ENCODE results near the gene KCNC2. TPM values are rescaled to one million over a fixed set of nuclear protein-coding genes. Genes with fewer than 3 reads are reported as not detected.
"Not testable (repeated sequence)": the region's sequence is repeated elsewhere in the genome, so short reads cannot be mapped to it uniquely, and the experiment has no call there.

The KCNC2 gene
- polyA plus RNA-seq, 2 donors, result 0.04 TPM; not detected in 1

- no peak overlapping the region for H3K4me3 ChIP-seq (ENCODE audit: low read depth in 1 of 2, low read length in 2 of 2)
- no peaks in the 10 kb centered on the region for H3K36me3 ChIP-seq (ENCODE audit: control insufficient read depth in 2 of 2, insufficient read depth in 2 of 2, low read length in 1 of 2)
- H3K27ac ChIP-seq (ENCODE audit: low read depth in 2 of 2, low read length in 1 of 2), result no peak overlapping the region
- H3K9me3 ChIP-seq (ENCODE audit: control insufficient read depth in 2 of 2, insufficient read depth in 1 of 2, low read depth in 1 of 2, low read length in 1 of 2), result peaks cover 4 to 23% of the 10 kb centered on the region in 2 donors
- 14 to 15% methylated on average over 75 to 78 of the region's 78 CpGs for WGBS, 2 donors
- peaks cover 3 to 6% of the 10 kb centered on the region in 2 donors for H3K4me1 ChIP-seq (ENCODE audit: control insufficient read depth in 2 of 2, insufficient read depth in 2 of 2, low read length in 1 of 2)
- peaks cover 3 to 16% of the 10 kb centered on the region in 2 donors for H3K27me3 ChIP-seq (ENCODE audit: control insufficient read depth in 1 of 2, insufficient read depth in 2 of 2, low read length in 2 of 2)
Observed at GRCh38 chr12:75207338-75208083, 2.1 kb downstream of the KCNC2 start.

DNA sequence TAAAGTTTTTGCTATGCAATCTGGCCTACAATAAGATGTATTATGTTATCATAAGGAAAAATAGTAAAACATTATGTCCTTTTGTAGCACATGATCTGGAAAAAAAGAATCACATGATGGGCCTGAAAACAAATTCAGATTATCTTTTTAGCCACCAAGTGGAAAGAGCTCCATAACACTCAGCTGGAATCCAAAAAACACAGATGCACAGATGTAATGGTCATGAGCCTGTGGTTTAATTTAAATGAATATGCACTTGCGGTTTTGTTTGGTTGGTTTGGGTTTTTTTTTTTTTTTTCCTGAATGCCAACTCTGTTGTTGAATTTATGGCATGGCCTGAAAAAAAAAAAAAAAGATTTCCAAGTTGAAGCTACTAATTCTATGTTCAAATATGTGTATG lies 4.1 kb downstream of the KCNC2 start:
- 58 to 62% methylated on average over 1 of the region's 1 CpG for WGBS, 2 donors

DNA sequence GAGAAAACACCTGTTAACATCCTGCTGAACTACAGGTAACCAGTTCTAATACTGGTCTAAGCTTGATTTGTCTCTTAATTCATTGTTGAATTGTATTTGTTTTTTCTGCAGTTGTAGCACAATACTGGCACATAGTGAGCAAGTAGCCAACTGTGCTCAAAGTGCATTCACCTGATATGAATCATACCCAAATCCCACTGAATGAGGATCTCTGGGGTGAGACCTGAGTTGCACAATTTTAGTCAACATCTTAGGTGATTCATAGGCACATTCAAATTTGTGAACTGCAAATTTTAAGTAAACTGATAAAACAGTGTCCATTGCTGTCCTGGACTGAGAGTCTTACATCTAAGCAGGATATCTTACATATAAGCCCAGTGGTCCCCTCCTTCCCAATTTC lies 12.8 kb downstream of the KCNC2 start:
- H3K9me3 ChIP-seq (ENCODE audit: control insufficient read depth in 2 of 2, insufficient read depth in 1 of 2, low read depth in 1 of 2, low read length in 1 of 2), result no peaks in the 10 kb centered on the region
- H3K36me3 ChIP-seq (ENCODE audit: control insufficient read depth in 2 of 2, insufficient read depth in 2 of 2, low read length in 1 of 2), result no peaks in the 10 kb centered on the region
- H3K4me1 ChIP-seq (ENCODE audit: control insufficient read depth in 2 of 2, insufficient read depth in 2 of 2, low read length in 1 of 2), result no peaks in the 10 kb centered on the region
- H3K4me3 ChIP-seq (ENCODE audit: low read depth in 1 of 2, low read length in 2 of 2), result no peak overlapping the region
- no peaks in the 10 kb centered on the region for H3K27me3 ChIP-seq (ENCODE audit: control insufficient read depth in 1 of 2, insufficient read depth in 2 of 2, low read length in 2 of 2)
- no peak overlapping the region for H3K27ac ChIP-seq (ENCODE audit: low read depth in 2 of 2, low read length in 1 of 2)

More for the DNA sequence above, 4.1 kb downstream of the KCNC2 start:
- no peak overlapping the region for H3K27ac ChIP-seq (ENCODE audit: low read depth in 2 of 2, low read length in 1 of 2)
- H3K27me3 ChIP-seq (ENCODE audit: control insufficient read depth in 1 of 2, insufficient read depth in 2 of 2, low read length in 2 of 2), result peaks cover 3 to 16% of the 10 kb centered on the region in 2 donors
- peaks cover 4 to 23% of the 10 kb centered on the region in 2 donors for H3K9me3 ChIP-seq (ENCODE audit: control insufficient read depth in 2 of 2, insufficient read depth in 1 of 2, low read depth in 1 of 2, low read length in 1 of 2)
- peaks cover 3 to 6% of the 10 kb centered on the region in 2 donors for H3K4me1 ChIP-seq (ENCODE audit: control insufficient read depth in 2 of 2, insufficient read depth in 2 of 2, low read length in 1 of 2)
- no peaks in the 10 kb centered on the region for H3K36me3 ChIP-seq (ENCODE audit: control insufficient read depth in 2 of 2, insufficient read depth in 2 of 2, low read length in 1 of 2)
- no peak overlapping the region for H3K4me3 ChIP-seq (ENCODE audit: low read depth in 1 of 2, low read length in 2 of 2)

GRCh38 chr12:75196408-75196807 lies 13.2 kb downstream of the KCNC2 start:
- Histone ChIP-seq H3K9me3 (ENCODE audit: control insufficient read depth in 2 of 2, insufficient read depth in 1 of 2, low read depth in 1 of 2, low read length in 1 of 2) (no peaks in the 10 kb centered on the region), H3K27ac (ENCODE audit: low read depth in 2 of 2, low read length in 1 of 2) (no peak overlapping the region), H3K36me3 (ENCODE audit: control insufficient read depth in 2 of 2, insufficient read depth in 2 of 2, low read length in 1 of 2) (no peaks in the 10 kb centered on the region), H3K4me1 (ENCODE audit: control insufficient read depth in 2 of 2, insufficient read depth in 2 of 2, low read length in 1 of 2) (no peaks in the 10 kb centered on the region), H3K27me3 (ENCODE audit: control insufficient read depth in 1 of 2, insufficient read depth in 2 of 2, low read length in 2 of 2) (no peaks in the 10 kb centered on the region), H3K4me3 (ENCODE audit: low read depth in 1 of 2, low read length in 2 of 2) (no peak overlapping the region)
- WGBS, 2 donors, result 60 to 68% methylated on average over 3 of the region's 3 CpGs

DNA sequence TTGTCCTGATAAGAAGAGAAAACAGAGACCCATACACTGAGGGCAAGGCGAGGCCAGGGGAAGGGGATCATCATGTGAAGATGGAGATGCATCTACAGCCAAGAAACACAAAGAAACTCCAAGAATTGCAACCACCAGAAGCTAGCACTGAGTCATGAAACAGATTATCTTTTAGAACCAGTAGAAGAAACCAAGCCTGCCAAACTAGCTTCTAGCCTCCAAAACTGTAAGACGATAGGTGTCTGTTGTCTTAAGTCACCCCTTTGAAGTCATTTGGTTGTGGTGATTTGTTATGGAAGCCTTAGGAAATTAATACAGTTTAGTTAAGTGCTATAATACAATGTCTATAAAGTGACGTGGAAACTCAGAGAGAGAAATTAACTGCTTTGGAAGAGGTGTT lies 15.4 kb downstream of the KCNC2 start:
- H3K4me3 ChIP-seq (ENCODE audit: low read depth in 1 of 2, low read length in 2 of 2), result no peak overlapping the region
- no peaks in the 10 kb centered on the region for H3K27me3 ChIP-seq (ENCODE audit: control insufficient read depth in 1 of 2, insufficient read depth in 2 of 2, low read length in 2 of 2)
- H3K9me3 ChIP-seq (ENCODE audit: control insufficient read depth in 2 of 2, insufficient read depth in 1 of 2, low read depth in 1 of 2, low read length in 1 of 2), result no peaks in the 10 kb centered on the region
- H3K36me3 ChIP-seq (ENCODE audit: control insufficient read depth in 2 of 2, insufficient read depth in 2 of 2, low read length in 1 of 2), result no peaks in the 10 kb centered on the region
- H3K27ac ChIP-seq (ENCODE audit: low read depth in 2 of 2, low read length in 1 of 2), result peak overlapping the region in 1 of 2 donors; percentile 15
- 56 to 61% methylated on average over 3 of the region's 3 CpGs for WGBS, 2 donors
- no peaks in the 10 kb centered on the region for H3K4me1 ChIP-seq (ENCODE audit: control insufficient read depth in 2 of 2, insufficient read depth in 2 of 2, low read length in 1 of 2)

GRCh38 chr12:75192196-75192595 lies 17.4 kb downstream of the KCNC2 start:
- H3K27me3 ChIP-seq (ENCODE audit: control insufficient read depth in 1 of 2, insufficient read depth in 2 of 2, low read length in 2 of 2), result no peaks in the 10 kb centered on the region
- no peak overlapping the region for H3K4me3 ChIP-seq (ENCODE audit: low read depth in 1 of 2, low read length in 2 of 2)
- no peak overlapping the region for H3K27ac ChIP-seq (ENCODE audit: low read depth in 2 of 2, low read length in 1 of 2)
- H3K36me3 ChIP-seq (ENCODE audit: control insufficient read depth in 2 of 2, insufficient read depth in 2 of 2, low read length in 1 of 2), result no peaks in the 10 kb centered on the region
- no peaks in the 10 kb centered on the region for H3K9me3 ChIP-seq (ENCODE audit: control insufficient read depth in 2 of 2, insufficient read depth in 1 of 2, low read depth in 1 of 2, low read length in 1 of 2)
- WGBS, 2 donors, result 78 to 83% methylated on average over 9 of the region's 9 CpGs
- no peaks in the 10 kb centered on the region for H3K4me1 ChIP-seq (ENCODE audit: control insufficient read depth in 2 of 2, insufficient read depth in 2 of 2, low read length in 1 of 2)

DNA sequence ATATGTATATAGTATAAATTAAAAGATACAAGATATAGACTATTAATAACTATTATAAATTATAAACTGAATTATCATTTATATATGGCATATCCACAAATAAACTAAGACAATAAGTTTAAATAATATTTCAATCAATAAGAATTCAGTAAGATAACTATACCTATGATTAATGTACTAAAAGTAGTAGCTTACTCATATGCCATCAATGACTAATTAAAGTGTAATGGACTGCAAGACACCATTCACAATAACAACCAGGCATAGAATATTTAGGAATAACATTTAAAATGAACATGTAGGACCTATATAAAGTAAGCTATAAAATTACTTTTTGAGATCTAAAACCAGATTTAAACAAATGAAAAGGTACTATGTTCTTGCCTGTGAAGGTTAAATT lies 18.8 kb downstream of the KCNC2 start:
- Histone ChIP-seq H3K27me3 (ENCODE audit: control insufficient read depth in 1 of 2, insufficient read depth in 2 of 2, low read length in 2 of 2) (no peaks in the 10 kb centered on the region), H3K27ac (ENCODE audit: low read depth in 2 of 2, low read length in 1 of 2) (no peak overlapping the region), H3K9me3 (ENCODE audit: control insufficient read depth in 2 of 2, insufficient read depth in 1 of 2, low read depth in 1 of 2, low read length in 1 of 2) (no peaks in the 10 kb centered on the region), H3K36me3 (ENCODE audit: control insufficient read depth in 2 of 2, insufficient read depth in 2 of 2, low read length in 1 of 2) (no peaks in the 10 kb centered on the region), H3K4me3 (ENCODE audit: low read depth in 1 of 2, low read length in 2 of 2) (no peak overlapping the region), H3K4me1 (ENCODE audit: control insufficient read depth in 2 of 2, insufficient read depth in 2 of 2, low read length in 1 of 2) (no peaks in the 10 kb centered on the region)

DNA sequence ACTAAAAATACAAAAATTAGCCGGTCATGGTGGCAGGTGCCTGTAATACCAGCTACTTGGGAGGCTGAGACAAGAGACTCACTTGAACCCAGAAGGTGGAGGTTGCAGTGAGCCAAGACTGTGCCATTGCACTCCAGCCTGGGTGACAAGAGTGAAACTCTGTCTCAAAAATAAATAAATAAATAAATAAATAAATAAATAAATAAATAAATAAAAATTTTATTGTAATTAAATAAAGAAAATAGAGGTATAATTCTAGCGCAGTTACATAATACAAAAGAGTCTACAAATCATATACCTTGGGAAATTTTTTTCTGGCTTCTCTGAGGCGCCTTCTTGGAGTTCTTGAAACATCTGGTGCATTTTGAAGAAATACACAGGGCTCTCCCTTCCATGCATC lies 23.8 kb downstream of the KCNC2 start:
- not testable (repeated sequence) for H3K4me3 ChIP-seq (ENCODE audit: low read depth in 1 of 2, low read length in 2 of 2); H3K36me3 ChIP-seq (ENCODE audit: control insufficient read depth in 2 of 2, insufficient read depth in 2 of 2, low read length in 1 of 2); H3K27ac ChIP-seq (ENCODE audit: low read depth in 2 of 2, low read length in 1 of 2); H3K9me3 ChIP-seq (ENCODE audit: control insufficient read depth in 2 of 2, insufficient read depth in 1 of 2, low read depth in 1 of 2, low read length in 1 of 2); H3K4me1 ChIP-seq (ENCODE audit: control insufficient read depth in 2 of 2, insufficient read depth in 2 of 2, low read length in 1 of 2); H3K27me3 ChIP-seq (ENCODE audit: control insufficient read depth in 1 of 2, insufficient read depth in 2 of 2, low read length in 2 of 2)
- 92 to 95% methylated on average over 3 of the region's 3 CpGs for WGBS, 2 donors

- no peak overlapping the region for H3K27ac ChIP-seq (ENCODE audit: low read depth in 2 of 2, low read length in 1 of 2)
- no peaks in the 10 kb centered on the region for H3K9me3 ChIP-seq (ENCODE audit: control insufficient read depth in 2 of 2, insufficient read depth in 1 of 2, low read depth in 1 of 2, low read length in 1 of 2)
- no peaks in the 10 kb centered on the region for H3K36me3 ChIP-seq (ENCODE audit: control insufficient read depth in 2 of 2, insufficient read depth in 2 of 2, low read length in 1 of 2)
- H3K27me3 ChIP-seq (ENCODE audit: control insufficient read depth in 1 of 2, insufficient read depth in 2 of 2, low read length in 2 of 2), result no peaks in the 10 kb centered on the region
- H3K4me3 ChIP-seq (ENCODE audit: low read depth in 1 of 2, low read length in 2 of 2), result no peak overlapping the region
- no peaks in the 10 kb centered on the region for H3K4me1 ChIP-seq (ENCODE audit: control insufficient read depth in 2 of 2, insufficient read depth in 2 of 2, low read length in 1 of 2)
Observed at GRCh38 chr12:75184516-75184915, 25.1 kb downstream of the KCNC2 start.

DNA sequence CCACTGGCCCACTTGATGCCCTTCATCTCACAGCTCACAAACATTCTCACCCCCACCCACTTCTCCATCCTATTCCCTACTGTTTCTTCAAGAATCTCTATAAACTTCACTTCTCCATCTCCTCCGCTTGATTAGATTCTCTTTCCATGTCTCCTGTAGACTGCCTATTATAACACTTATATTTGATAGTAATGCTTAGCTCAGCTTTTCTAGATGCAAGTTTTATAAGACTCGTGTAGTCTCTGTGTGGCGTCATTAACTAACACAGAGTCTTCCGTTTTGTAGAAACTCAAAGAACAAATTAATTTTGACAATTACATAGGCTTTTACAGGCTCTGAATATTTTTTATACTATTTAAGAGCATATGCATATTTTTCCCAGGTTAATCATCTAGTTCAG lies 25.7 kb downstream of the KCNC2 start:
- Histone ChIP-seq H3K27ac (ENCODE audit: low read depth in 2 of 2, low read length in 1 of 2) (no peak overlapping the region), H3K9me3 (ENCODE audit: control insufficient read depth in 2 of 2, insufficient read depth in 1 of 2, low read depth in 1 of 2, low read length in 1 of 2) (no peaks in the 10 kb centered on the region), H3K4me3 (ENCODE audit: low read depth in 1 of 2, low read length in 2 of 2) (no peak overlapping the region), H3K27me3 (ENCODE audit: control insufficient read depth in 1 of 2, insufficient read depth in 2 of 2, low read length in 2 of 2) (no peaks in the 10 kb centered on the region), H3K36me3 (ENCODE audit: control insufficient read depth in 2 of 2, insufficient read depth in 2 of 2, low read length in 1 of 2) (no peaks in the 10 kb centered on the region), H3K4me1 (ENCODE audit: control insufficient read depth in 2 of 2, insufficient read depth in 2 of 2, low read length in 1 of 2) (no peaks in the 10 kb centered on the region)
- 93 to 95% methylated on average over 4 of the region's 4 CpGs for WGBS, 2 donors
